OCI-LY7 (cell line): ENCODE measurements around the gene SI. TPM values are rescaled to one million over a fixed set of nuclear protein-coding genes. Genes with fewer than 3 reads are reported as not detected.

Experiments used
- Bru-seq: library from RNA; stranded (reverse); fragments of 400-500 nt; gene quantifications from one replicate; lab custom pipeline; 2021; lab: Mats Ljungman, UMichigan
- BruChase-seq, 2 experiments: library from RNA; stranded (reverse); fragments of 400-500 nt; gene quantifications; one replicate each; lab custom pipeline; 2021; lab: Mats Ljungman, UMichigan
- BruUV-seq: library from RNA; stranded (reverse); fragments of 400-500 nt; replicated peaks from 2 replicates; lab custom pipeline; 2021; lab: Mats Ljungman, UMichigan
- CTCF ChIA-PET: fragments of 300-600 bp; sonication (Branson Sonifier 250); formaldehyde crosslinking; loops from one replicate; lab custom pipeline; 2022; ENCODE audit warnings: antibody characterized with exemption; ENCODE audit not compliant: unreplicated experiment; lab: Charles Lee
- POLR2A ChIA-PET: fragments of 300-600 bp; sonication (Branson Sonifier 250); formaldehyde crosslinking; loops from one replicate; lab custom pipeline; 2022; ENCODE audit warnings: antibody characterized with exemption; lab: Charles Lee
- DNase-seq: peaks from one replicate; pipeline ENCODE4 v3.0.0-alpha.2; 2015; ENCODE audit warnings: low spot score
- H2AFZ ChIP-seq: fragments of 200-600 bp; sonication (generic), shearing (Covaris generic); 2 replicates; pipeline ENCODE4 v1.6.1; 2014; ENCODE audit warnings: mild to moderate bottlenecking, antibody characterized with exemption, low read length, moderate library complexity
- H3K27ac ChIP-seq: fragments of 200-600 bp; sonication (generic); 2 replicates; pipeline ENCODE4 v1.5.1; 2014; ENCODE audit warnings: mixed run types, low read depth, mild to moderate bottlenecking, moderate library complexity, low read length, inconsistent platforms; ENCODE audit not compliant: poor library complexity, severe bottlenecking
- H3K36me3 ChIP-seq: fragments of 200-600 bp; sonication (generic); 2 replicates; pipeline ENCODE4 v1.6.1; 2014; ENCODE audit warnings: mild to moderate bottlenecking, antibody characterized with exemption, low read length, moderate library complexity, mixed read lengths; ENCODE audit not compliant: insufficient read depth
- H3K4me1 ChIP-seq: fragments of 200-600 bp; sonication (generic); 2 replicates; pipeline ENCODE4 v1.5.1; 2014; ENCODE audit warnings: mild to moderate bottlenecking, low read length; ENCODE audit not compliant: insufficient read depth, poor library complexity, severe bottlenecking
- H3K4me2 ChIP-seq: fragments of 200-600 bp; sonication (generic); 2 replicates; pipeline ENCODE4 v1.6.1; 2014; ENCODE audit warnings: mild to moderate bottlenecking, low read length
- H3K4me3 ChIP-seq: fragments of 200-600 bp; sonication (generic); 2 replicates; pipeline ENCODE4 v1.5.1; 2014; ENCODE audit warnings: mild to moderate bottlenecking, low read depth, low read length; ENCODE audit not compliant: poor library complexity, severe bottlenecking
- H3K79me2 ChIP-seq: fragments of 200-600 bp; sonication (generic); 2 replicates; pipeline ENCODE4 v1.6.1; 2016; ENCODE audit warnings: low read depth, mild to moderate bottlenecking, low read length, moderate library complexity, mixed read lengths; ENCODE audit not compliant: insufficient read depth
- H3K9me2 ChIP-seq: fragments of 200-600 bp; sonication (generic); 2 replicates; pipeline ENCODE4 v1.6.1; 2016; ENCODE audit warnings: mild to moderate bottlenecking, low read length, mixed read lengths; ENCODE audit not compliant: insufficient read depth
- H3K9me3 ChIP-seq: fragments of 200-600 bp; sonication (generic); 2 replicates; pipeline ENCODE4 v1.6.1; 2014; ENCODE audit warnings: mild to moderate bottlenecking, mixed run types, low read length, mixed read lengths
- H4K20me1 ChIP-seq: fragments of 200-600 bp; sonication (generic); 2 replicates; pipeline ENCODE4 v1.6.1; 2014; ENCODE audit warnings: mild to moderate bottlenecking, antibody characterized with exemption, low read length, moderate library complexity, mixed read lengths; ENCODE audit not compliant: insufficient read depth
- CTCF ChIP-seq: fragments of 200-600 bp; sonication (generic); conservative IDR thresholded peaks from 2 replicates; pipeline ENCODE4 v1.5.1; 2014; ENCODE audit warnings: mild to moderate bottlenecking, antibody characterized with exemption, low read length, moderate library complexity, mixed read lengths
- EZH2phosphoT487 ChIP-seq: fragments of 200-600 bp; sonication (generic); IDR thresholded peaks from 2 replicates; pipeline ENCODE4 v1.6.1; 2018; ENCODE audit warnings: low read depth, borderline replicate concordance, mild to moderate bottlenecking, mixed run types, antibody characterized with exemption, low read length, moderate library complexity, mixed read lengths
- intact Hi-C: fragments of 100-400 bp; cut with micrococcal nuclease; formaldehyde crosslinking; loops from one replicate; pipeline ENCODE4 v1.10.0; 2022; ENCODE audit not compliant: unreplicated experiment
- long read RNA-seq: library from polyadenylated mRNA; stranded (forward); transcript quantifications from one replicate; pipeline ENCODE4 v2.0.0, GENCODE V29; 2022
- total RNA-seq, 2 experiments: library from RNA; depleted of rRNA in 1 of 2; stranded (reverse); fragments of >200 nt in 1 of 2; shearing (Covaris generic) in 1 of 2; gene quantifications; 2 replicates each; pipeline ENCODE4 v1.2.3, GENCODE V29; 2014 to 2022

The SI gene
- total RNA-seq (2014; rRNA removed; shearing (Covaris generic)) (not detected in 2 replicates), total RNA-seq (2022) (not detected in 2 replicates), Bru-seq, nascent RNA (not detected), BruChase-seq, experiment 1, labeled RNA remaining after a 6-hour chase (not detected), BruChase-seq, experiment 2, labeled RNA remaining after a 2-hour chase (not detected)
- long read RNA-seq: 0 reads

GRCh38 chr3:165078293-165078692, at the start of gene SI:
Gene SI, minus strand, starts transcription at chr3:165078496. Its CDS starts 2,484 bp downstream, at chr3:165076012.
- intact Hi-C loops: no loop called here
- no peaks in the 10 kb centered on the region for H4K20me1 ChIP-seq
- 0 out of 2 replicates have a peak, but pooled peaks cover 5% of the 10 kb centered on the region for H3K9me3 ChIP-seq
- no peak within 1 kb of the TSS for H3K27ac ChIP-seq
- H3K4me2 ChIP-seq: no peak within 1 kb of the TSS
- no TSS peak for BruUV-seq
- H3K9me2 ChIP-seq: no peaks in the 10 kb centered on the region
- ChIA-PET CTCF (no interaction called here), POLR2A (interaction anchor here (0.6 kb wide), 1 partner anchor 81 kb away, joined by 3 read pairs; no protein-coding TSS in a partner anchor)
- H2AFZ ChIP-seq: no peak within 1 kb of the TSS
- no peak within 1 kb of the TSS for H3K4me3 ChIP-seq
- H3K4me1 ChIP-seq: no peaks in the 10 kb centered on the region
- no peaks in the 10 kb centered on the region for H3K36me3 ChIP-seq
- no peak for TF ChIP-seq CTCF
- H3K79me2 ChIP-seq: no peaks in the 10 kb centered on the region
- DNase-seq: no peak

- H3K27ac ChIP-seq: no peak overlapping the region
- no peak for DNase-seq
- no peak overlapping the region for H3K4me2 ChIP-seq
- CTCF ChIA-PET: no interaction called here
- intact Hi-C loops: no loop called here
- H3K4me3 ChIP-seq: no peak overlapping the region
- POLR2A ChIA-PET: interaction anchor here (1.0 kb wide), 1 partner anchor 297 kb away, joined by 3 read pairs; no protein-coding TSS in a partner anchor
- H4K20me1 ChIP-seq: no peaks in the 10 kb centered on the region
- TF ChIP-seq CTCF: no peak
- no peak for TF ChIP-seq EZH2phosphoT487
- H3K9me2 ChIP-seq: no peaks in the 10 kb centered on the region
- H3K36me3 ChIP-seq: no peaks in the 10 kb centered on the region
- H2AFZ ChIP-seq: no peak overlapping the region
- no peaks in the 10 kb centered on the region for H3K4me1 ChIP-seq
- H3K79me2 ChIP-seq: no peaks in the 10 kb centered on the region
- H3K9me3 ChIP-seq: no peaks in the 10 kb centered on the region
- no TSS peak for BruUV-seq
Measured at GRCh38 chr3:165125836-165126235, 47.5 kb upstream of the SI start.

GRCh38 chr3:165111401-165111800, 33.1 kb upstream of the SI start:
- no peaks in the 10 kb centered on the region for H3K9me3 ChIP-seq
- H2AFZ ChIP-seq: no peak overlapping the region
- H3K9me2 ChIP-seq: no peaks in the 10 kb centered on the region
- H3K4me2 ChIP-seq: no peak overlapping the region
- TF ChIP-seq CTCF: no peak
- TF ChIP-seq EZH2phosphoT487: no peak
- no peaks in the 10 kb centered on the region for H3K79me2 ChIP-seq
- BruUV-seq: no TSS peak
- H4K20me1 ChIP-seq: no peaks in the 10 kb centered on the region
- H3K4me3 ChIP-seq: no peak overlapping the region
- H3K36me3 ChIP-seq: no peaks in the 10 kb centered on the region
- H3K27ac ChIP-seq: no peak overlapping the region
- CTCF ChIA-PET: no interaction called here
- intact Hi-C loops: no loop called here
- no peaks in the 10 kb centered on the region for H3K4me1 ChIP-seq
- POLR2A ChIA-PET: no interaction called here
- no peak for DNase-seq
